ENCODE data around the gene GORASP1. TPM values are rescaled to one million over a fixed set of nuclear protein-coding genes. Genes with fewer than 3 reads are reported as not detected.
A peak's percentile ranks its signal among the peaks of the same experiment; 100 is the strongest.

GORASP1 gene
- total and polyA plus RNA-seq, 2 of the 13 experiments (the other 11 are each of a cell fraction or from before 2014, with no cell fraction given): 36.4 to 39.8 TPM

GRCh38 chr3:39154280-39155021, 47.0 kb upstream of the GORASP1 start (continued):
- TF ChIP-seq ZNF335 (CRISPR knock-in tag; IDR thresholded peaks at IDR 0.05) (0 out of 2 replicates have a peak, but pooled peaks have one; percentile 55), MAF1 (CRISPR knock-in tag; IDR thresholded peaks at IDR 0.05; ENCODE audit: borderline replicate concordance) (no peak), KLF16 (CRISPR knock-in tag; IDR thresholded peaks at IDR 0.05) (no peak; a peak in 1 of 4 replicates), ZNF580 (CRISPR knock-in tag; IDR thresholded peaks at IDR 0.05; ENCODE audit: borderline replicate concordance, low read depth) (peak; percentile 58; the same call in 1 of the 2 replicates), SMC3 (IDR thresholded peaks at IDR 0.05; ENCODE audit: low read length) (no peak), ZNF274 (CRISPR knock-in tag; IDR thresholded peaks at IDR 0.05) (no peak), NFKB2 (CRISPR knock-in tag; IDR thresholded peaks at IDR 0.05; ENCODE audit: borderline replicate concordance) (0 out of 2 replicates have a peak, but pooled peaks have one; percentile 40), ARNTL (CRISPR knock-in tag; IDR thresholded peaks at IDR 0.05) (no peak), ZNF770 (CRISPR knock-in tag; IDR thresholded peaks at IDR 0.05) (no peak), MXD4 (CRISPR knock-in tag; IDR thresholded peaks at IDR 0.05) (peak; percentile 55; the same call in 1 of the 2 replicates), ZNF235 (CRISPR knock-in tag; IDR thresholded peaks at IDR 0.05; ENCODE audit: borderline replicate concordance) (no peak), HOXD1 (CRISPR knock-in tag; IDR thresholded peaks at IDR 0.05) (no peak), LCORL (IDR thresholded peaks at IDR 0.05) (no peak), LCORL (CRISPR knock-in tag; IDR thresholded peaks at IDR 0.05) (no peak), ZNF224 (CRISPR knock-in tag; IDR thresholded peaks at IDR 0.05) (no peak), ZNF362 (CRISPR knock-in tag; IDR thresholded peaks at IDR 0.05; ENCODE audit: borderline replicate concordance) (no peak; the same call in 1 of the 2 replicates), ZKSCAN8 (CRISPR knock-in tag; IDR thresholded peaks at IDR 0.05; ENCODE audit: borderline replicate concordance) (no peak), CENPX (CRISPR knock-in tag; IDR thresholded peaks at IDR 0.05) (no peak), TFDP2 (CRISPR knock-in tag; IDR thresholded peaks at IDR 0.05) (no peak), ZNF33A (CRISPR knock-in tag; IDR thresholded peaks at IDR 0.05; ENCODE audit: borderline replicate concordance) (no peak), ZNF724P (CRISPR knock-in tag; IDR thresholded peaks at IDR 0.05; ENCODE audit: borderline replicate concordance) (no peak), ZFP36 (IDR thresholded peaks at IDR 0.05; ENCODE audit: borderline replicate concordance, low read depth, low read length, partially characterized antibody) (peak; percentile 95), ZNF530 (CRISPR knock-in tag; IDR thresholded peaks at IDR 0.05; ENCODE audit: low read depth) (no peak), ZNF205 (CRISPR knock-in tag; IDR thresholded peaks at IDR 0.05) (peak; percentile 69; the same call in 1 of the 2 replicates), PHF21A (CRISPR knock-in tag; IDR thresholded peaks at IDR 0.05) (peak; percentile 56; the same call in 1 of the 2 replicates), ZFP82 (CRISPR knock-in tag; IDR thresholded peaks at IDR 0.05; ENCODE audit: borderline replicate concordance) (no peak)
